Measurements from ENCODE around the gene TP63.

DNA sequence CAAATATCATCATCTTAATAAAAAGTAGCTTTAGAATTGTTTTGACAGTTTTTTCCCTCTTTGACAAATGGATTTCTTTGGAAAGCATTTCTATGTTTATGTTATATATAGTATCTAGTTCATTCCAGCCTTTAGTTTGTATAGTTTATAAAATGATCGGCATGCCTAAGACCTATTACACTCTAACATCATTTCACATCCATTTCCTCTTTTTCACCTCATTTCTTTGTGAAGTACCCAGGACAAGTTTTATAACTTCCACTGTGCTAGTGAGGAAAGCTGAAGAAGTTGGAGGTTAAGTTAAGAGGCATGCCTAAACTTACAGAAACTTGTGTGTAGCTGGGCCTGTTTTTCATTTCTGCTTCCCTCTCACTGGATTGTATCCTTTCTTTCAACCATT is 178.4 kb downstream of the TP63 start:
- TF ChIP-seq, protein P1, sequence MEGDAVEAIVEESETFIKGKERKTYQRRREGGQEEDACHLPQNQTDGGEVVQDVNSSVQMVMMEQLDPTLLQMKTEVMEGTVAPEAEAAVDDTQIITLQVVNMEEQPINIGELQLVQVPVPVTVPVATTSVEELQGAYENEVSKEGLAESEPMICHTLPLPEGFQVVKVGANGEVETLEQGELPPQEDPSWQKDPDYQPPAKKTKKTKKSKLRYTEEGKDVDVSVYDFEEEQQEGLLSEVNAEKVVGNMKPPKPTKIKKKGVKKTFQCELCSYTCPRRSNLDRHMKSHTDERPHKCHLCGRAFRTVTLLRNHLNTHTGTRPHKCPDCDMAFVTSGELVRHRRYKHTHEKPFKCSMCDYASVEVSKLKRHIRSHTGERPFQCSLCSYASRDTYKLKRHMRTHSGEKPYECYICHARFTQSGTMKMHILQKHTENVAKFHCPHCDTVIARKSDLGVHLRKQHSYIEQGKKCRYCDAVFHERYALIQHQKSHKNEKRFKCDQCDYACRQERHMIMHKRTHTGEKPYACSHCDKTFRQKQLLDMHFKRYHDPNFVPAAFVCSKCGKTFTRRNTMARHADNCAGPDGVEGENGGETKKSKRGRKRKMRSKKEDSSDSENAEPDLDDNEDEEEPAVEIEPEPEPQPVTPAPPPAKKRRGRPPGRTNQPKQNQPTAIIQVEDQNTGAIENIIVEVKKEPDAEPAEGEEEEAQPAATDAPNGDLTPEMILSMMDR (IDR thresholded peaks at IDR 0.05) = no peak
- TF ChIP-seq POLR2A (IDR thresholded peaks at IDR 0.05) = no peak
